Lung (tissue), 12 donors: ENCODE measurements around the gene ITGB6. TPM values are rescaled to one million over a fixed set of nuclear protein-coding genes. Genes with fewer than 3 reads are reported as not detected.

Experiments used
- ATAC-seq: fragments of 200-7000 bp; cut with Tn5 transposase; one replicate; pipeline ENCODE4 v1.9.1; 2020; ENCODE audit warnings: moderate number of reproducible peaks; ENCODE audit not compliant: insufficient read depth, low FRiP score
- DNase-seq, 3 donors: peaks; one replicate each; pipeline ENCODE4 v3.0.0-alpha.2; 2013 to 2017
- H3K27ac ChIP-seq, 2 donors: one replicate each; pipeline ENCODE4 v1.5.1; 2013; ENCODE audit warnings: mild to moderate bottlenecking in 2 of 2, moderate library complexity in 2 of 2, control low read depth in 1 of 2, inconsistent platforms in 1 of 2, low read depth in 1 of 2, low read length in 1 of 2
- H3K27me3 ChIP-seq, 3 donors: one replicate each; pipeline ENCODE4 v1.5.1; 2013; ENCODE audit warnings: low read length in 2 of 3; ENCODE audit not compliant: control insufficient read depth in 3 of 3, insufficient read depth in 3 of 3
- H3K36me3 ChIP-seq, 4 donors: one replicate each; pipeline ENCODE4 v1.5.1; 2013; ENCODE audit warnings: low read length in 4 of 4, mild to moderate bottlenecking in 1 of 4, moderate library complexity in 1 of 4; ENCODE audit not compliant: control insufficient read depth in 4 of 4, insufficient read depth in 4 of 4
- H3K4me1 ChIP-seq, 5 donors: one replicate each; pipeline ENCODE4 v1.5.1; 2013; ENCODE audit warnings: low read length in 5 of 5, mild to moderate bottlenecking in 2 of 5, moderate library complexity in 1 of 5; ENCODE audit not compliant: control insufficient read depth in 5 of 5, insufficient read depth in 5 of 5
- H3K4me3 ChIP-seq: one replicate; pipeline ENCODE4 v1.5.1; 2013; ENCODE audit warnings: mild to moderate bottlenecking, control low read depth, moderate library complexity
- H3K9ac ChIP-seq, 2 donors: one replicate each; pipeline ENCODE4 v1.5.1; 2013; ENCODE audit warnings: low read length in 2 of 2, control low read depth in 1 of 2; ENCODE audit not compliant: insufficient read depth in 1 of 2
- H3K9me3 ChIP-seq, 4 donors: one replicate each; pipeline ENCODE4 v1.5.1; 2013; ENCODE audit warnings: low read length in 3 of 4, mild to moderate bottlenecking in 1 of 4, moderate library complexity in 1 of 4; ENCODE audit not compliant: control insufficient read depth in 4 of 4, insufficient read depth in 3 of 4
- CTCF ChIP-seq: IDR thresholded peaks from 2 replicates; pipeline ENCODE4 v1.5.1; 2012; ENCODE audit warnings: mild to moderate bottlenecking; ENCODE audit errors: control extremely low read depth, extremely low read depth
- WGBS, 2 donors: extraction: QIAGEN DNeasy Blood & Tissue Kit; methylation state at CpG; one replicate each; pipeline ENCODE4 v1.1.7; 2013; 5-methylcytosine and 5-hydroxymethylcytosine counted together
- polyA plus RNA-seq, 2 donors: library from polyadenylated mRNA; stranded (reverse); fragments of 200-250 nt; gene quantifications; one replicate each; pipeline ENCODE4 v1.2.1, GENCODE V29; 2013
- total RNA-seq, 2 donors: library from RNA; depleted of rRNA in 1 of 2; stranded (reverse); fragments of >200 nt in 1 of 2; gene quantifications; one replicate each; pipeline ENCODE4 v1.2.1, GENCODE V29; 2014 to 2021
- donor health status: control.
- donor health status: control.
- donor health status: Bipolar disorder and iron deficiency.
- donor health status: healthy.
- donor health status: DM: yes; HTN: yes; CAD: no.

Gene ITGB6
- total and polyA plus RNA-seq, 4 donors: 35.1 to 141 (median 41.8) TPM

- TF ChIP-seq CTCF: no peak
- no peak overlapping the region for H3K4me3 ChIP-seq
- H3K27me3 ChIP-seq: no peaks in the 10 kb centered on the region
- H3K9me3 ChIP-seq: no peaks in the 10 kb centered on the region
- no peak overlapping the region for H3K27ac ChIP-seq
- peaks cover 0 to 4% (median 0%) of the 10 kb centered on the region in 5 donors for H3K4me1 ChIP-seq
- no peak overlapping the region for H3K9ac ChIP-seq
- DNase-seq: no peak
- H3K36me3 ChIP-seq: no peaks in the 10 kb centered on the region
- no peak for ATAC-seq
Measured at GRCh38 chr2:160180172-160180571, 19.9 kb downstream of the ITGB6 start.

- Histone ChIP-seq H3K4me3 (no peak overlapping the region), H3K9me3 (no peaks in the 10 kb centered on the region), H3K27ac (no peak overlapping the region), H3K9ac (no peak overlapping the region), H3K4me1 (no peaks in the 10 kb centered on the region), H3K36me3 (no peaks in the 10 kb centered on the region), H3K27me3 (no peaks in the 10 kb centered on the region)
- WGBS, 2 donors: 88 to 92% methylated on average over 8 of the region's 8 CpGs
- ATAC-seq (no peak), DNase-seq (no peak)
- no peak for TF ChIP-seq CTCF
Measured at GRCh38 chr2:160175169-160176134, 24.6 kb downstream of the ITGB6 start.

- no peak overlapping the region for H3K27ac ChIP-seq
- TF ChIP-seq CTCF: no peak
- DNase-seq (no peak), ATAC-seq (no peak)
- no peak overlapping the region for H3K9ac ChIP-seq
- no peaks in the 10 kb centered on the region for H3K4me1 ChIP-seq
- H3K27me3 ChIP-seq: no peaks in the 10 kb centered on the region
- H3K9me3 ChIP-seq: no peaks in the 10 kb centered on the region
- 93 to 94% methylated on average over 3 of the region's 3 CpGs for WGBS, 2 donors
- no peaks in the 10 kb centered on the region for H3K36me3 ChIP-seq
- H3K4me3 ChIP-seq: no peak overlapping the region
Measured at GRCh38 chr2:160174322-160174721, 25.8 kb downstream of the ITGB6 start.
